ENCODE data around the gene EPHB6.

Gene EPHB6

DNA sequence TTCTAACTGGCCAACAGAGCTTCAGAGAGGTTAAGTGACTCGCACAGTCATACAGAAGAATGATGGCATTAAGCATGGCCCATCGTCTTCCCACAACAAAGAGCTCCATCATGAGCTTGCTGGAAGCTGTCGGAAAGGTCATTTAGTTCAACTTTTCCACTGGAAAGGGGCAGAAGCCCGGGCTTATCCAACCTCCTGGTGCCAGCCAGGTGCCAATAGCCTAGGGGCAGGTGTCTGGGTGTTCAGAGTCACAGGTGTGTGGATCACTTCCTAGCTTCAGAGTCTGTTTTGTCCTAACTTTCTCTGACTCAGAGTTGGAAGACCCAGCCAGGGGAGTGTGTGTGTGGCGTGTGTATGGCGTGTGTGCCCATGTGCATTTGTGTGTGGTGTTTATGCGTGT is 32.0 kb downstream of the EPHB6 start:
- DNase-seq (ENCODE audit: low spot score) = no peak
- ChIA-PET POLR2A (ENCODE audit: low non-redundant PET) (no interaction called here), CTCF (interaction anchor here (0.7 to 0.9 kb wide), 2 partner anchors 32 to 425 kb away, joined by 3 to 4 read pairs; partner anchors contain the start of gene EPHB6)
- TF ChIP-seq, protein P1, sequence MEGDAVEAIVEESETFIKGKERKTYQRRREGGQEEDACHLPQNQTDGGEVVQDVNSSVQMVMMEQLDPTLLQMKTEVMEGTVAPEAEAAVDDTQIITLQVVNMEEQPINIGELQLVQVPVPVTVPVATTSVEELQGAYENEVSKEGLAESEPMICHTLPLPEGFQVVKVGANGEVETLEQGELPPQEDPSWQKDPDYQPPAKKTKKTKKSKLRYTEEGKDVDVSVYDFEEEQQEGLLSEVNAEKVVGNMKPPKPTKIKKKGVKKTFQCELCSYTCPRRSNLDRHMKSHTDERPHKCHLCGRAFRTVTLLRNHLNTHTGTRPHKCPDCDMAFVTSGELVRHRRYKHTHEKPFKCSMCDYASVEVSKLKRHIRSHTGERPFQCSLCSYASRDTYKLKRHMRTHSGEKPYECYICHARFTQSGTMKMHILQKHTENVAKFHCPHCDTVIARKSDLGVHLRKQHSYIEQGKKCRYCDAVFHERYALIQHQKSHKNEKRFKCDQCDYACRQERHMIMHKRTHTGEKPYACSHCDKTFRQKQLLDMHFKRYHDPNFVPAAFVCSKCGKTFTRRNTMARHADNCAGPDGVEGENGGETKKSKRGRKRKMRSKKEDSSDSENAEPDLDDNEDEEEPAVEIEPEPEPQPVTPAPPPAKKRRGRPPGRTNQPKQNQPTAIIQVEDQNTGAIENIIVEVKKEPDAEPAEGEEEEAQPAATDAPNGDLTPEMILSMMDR (conservative IDR thresholded peaks at IDR 0.05; ENCODE audit: low read depth) = no peak
- H3K27ac ChIP-seq = no peak overlapping the region

- DNase-seq (ENCODE audit: low spot score) = no peak
- ChIA-PET CTCF (interaction anchor here (0.5 to 0.7 kb wide), 3 partner anchors 120 to 1087 kb away, joined by 3 read pairs; no protein-coding TSS in a partner anchor), POLR2A (ENCODE audit: low non-redundant PET) (no interaction called here)
- TF ChIP-seq, protein P1 (conservative IDR thresholded peaks at IDR 0.05; ENCODE audit: low read depth) = no peak
- H3K27ac ChIP-seq = no peak overlapping the region
Measured at GRCh38 chr7:142887282-142888015, 32.6 kb downstream of the EPHB6 start.

DNA sequence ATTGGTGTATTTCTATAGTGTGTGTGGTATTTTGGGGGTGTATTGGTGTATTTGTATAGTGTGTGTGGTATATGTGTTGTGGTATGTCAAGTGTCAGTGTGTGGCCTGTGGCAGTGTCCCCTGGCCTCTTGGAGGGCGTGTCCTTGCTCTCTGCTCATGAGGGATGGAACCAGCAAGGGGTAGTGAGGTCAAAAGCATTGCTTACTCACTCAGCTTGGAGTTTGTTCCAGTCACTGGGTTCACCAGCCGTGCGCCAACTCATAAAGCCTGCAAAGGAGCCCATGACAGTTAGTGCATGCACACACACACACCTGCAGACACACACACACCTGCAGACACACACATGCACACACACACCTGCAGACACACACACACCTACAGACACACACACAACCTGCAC is 34.9 kb downstream of the EPHB6 start:
- DNase-seq (ENCODE audit: low spot score) = no peak
- CTCF ChIA-PET = no interaction called here
- TF ChIP-seq, protein P1 (conservative IDR thresholded peaks at IDR 0.05; ENCODE audit: low read depth) = no peak
- POLR2A ChIA-PET (ENCODE audit: low non-redundant PET) = no interaction called here
- H3K27ac ChIP-seq = no peak overlapping the region

- POLR2A ChIA-PET (ENCODE audit: low non-redundant PET) = no interaction called here
- no peak for DNase-seq (ENCODE audit: low spot score)
- CTCF ChIA-PET = no interaction called here
- TF ChIP-seq, protein P1 (conservative IDR thresholded peaks at IDR 0.05; ENCODE audit: low read depth) = no peak
- no peak overlapping the region for H3K27ac ChIP-seq
Measured at GRCh38 chr7:142890874-142891485, 36.1 kb downstream of the EPHB6 start.

- DNase-seq (ENCODE audit: low spot score) = no peak
- POLR2A ChIA-PET (ENCODE audit: low non-redundant PET) = no interaction called here
- TF ChIP-seq, protein P1 (conservative IDR thresholded peaks at IDR 0.05; ENCODE audit: low read depth) = no peak
- no peak overlapping the region for H3K27ac ChIP-seq
- CTCF ChIA-PET = no interaction called here
Measured at GRCh38 chr7:142891490-142892082, 36.7 kb downstream of the EPHB6 start.

DNA sequence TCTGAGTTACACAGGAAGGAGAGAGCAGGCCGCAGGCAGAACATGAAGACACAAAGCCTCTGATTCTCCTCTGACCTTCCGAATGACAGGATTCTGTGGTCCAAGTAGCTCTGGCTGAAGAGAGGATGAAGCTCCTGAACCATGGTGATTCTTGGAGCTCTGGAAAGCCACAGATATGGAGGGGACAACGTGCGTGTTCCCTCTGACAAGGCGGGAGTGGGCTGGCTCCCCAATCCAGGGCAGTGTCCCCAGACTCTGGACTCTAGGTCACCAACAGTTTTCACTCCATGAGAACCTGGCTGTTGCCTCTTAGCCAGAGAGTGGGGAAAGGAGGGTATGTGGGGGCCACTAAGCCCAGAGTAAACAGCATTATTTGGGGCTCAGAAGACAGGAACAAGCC is 38.1 kb downstream of the EPHB6 start:
- POLR2A ChIA-PET (ENCODE audit: low non-redundant PET) = no interaction called here
- H3K27ac ChIP-seq = no peak overlapping the region
- TF ChIP-seq, protein P1 (conservative IDR thresholded peaks at IDR 0.05; ENCODE audit: low read depth) = no peak
- DNase-seq (ENCODE audit: low spot score) = no peak
- CTCF ChIA-PET = no interaction called here

Data from RWPE1 (cell line).